Femur (tissue), 1 donor: ENCODE data around the gene CEP152.

ENCODE experiments used
- DNase-seq: peaks from one replicate; pipeline ENCODE4 v3.0.0-alpha.2; 2017

Gene CEP152

GRCh38 chr15:48702569-48703236 lies 108.2 kb downstream of the CEP152 start:
- no peak for DNase-seq

GRCh38 chr15:48696627-48697312 lies 114.1 kb downstream of the CEP152 start:
- DNase-seq, result no peak

- DNase-seq, result no peak
These were observed 114.9 kb downstream of the CEP152 start for GRCh38 chr15:48695827-48696573.

- DNase-seq, result no peak
These were observed 115.6 kb downstream of the CEP152 start for GRCh38 chr15:48695088-48695826.

GRCh38 chr15:48693484-48693883 lies 117.4 kb downstream of the CEP152 start:
- no peak for DNase-seq

- no peak for DNase-seq
These were observed 122.4 kb downstream of the CEP152 start for GRCh38 chr15:48688493-48688892.
